22Rv1 (cell line): ENCODE measurements around the gene TMEM255B.

Experiments
- H3K27ac ChIP-seq: fragments of 450-650 bp; 2 replicates; pipeline ENCODE4 v1.5.1; 2017
- CTCF ChIP-seq: fragments of 450-650 bp; IDR thresholded peaks from 2 replicates; pipeline ENCODE4 v1.5.1; 2017; ENCODE audit warnings: mild to moderate bottlenecking
- ZFX ChIP-seq: fragments of 450-650 bp; IDR thresholded peaks from 2 replicates; pipeline ENCODE4 v1.6.1; 2017; ENCODE audit warnings: antibody characterized with exemption, borderline replicate concordance

The TMEM255B gene

GRCh38 chr13:113840541-113841352 lies 81.7 kb downstream of the TMEM255B start:
- no peak overlapping the region for H3K27ac ChIP-seq
- no peak for TF ChIP-seq ZFX
- no peak for TF ChIP-seq CTCF

GRCh38 chr13:113841353-113841650 lies 82.3 kb downstream of the TMEM255B start:
- H3K27ac ChIP-seq = no peak overlapping the region
- TF ChIP-seq CTCF = no peak
- no peak for TF ChIP-seq ZFX

- no peak for TF ChIP-seq CTCF
- TF ChIP-seq ZFX = no peak
- no peak overlapping the region for H3K27ac ChIP-seq
Measured at GRCh38 chr13:113842336-113843062, 83.5 kb downstream of the TMEM255B start.

- TF ChIP-seq CTCF (no peak), ZFX (no peak)
- no peak overlapping the region for H3K27ac ChIP-seq
Measured at GRCh38 chr13:113843063-113843654, 84.1 kb downstream of the TMEM255B start.

- TF ChIP-seq CTCF (no peak), ZFX (no peak)
- no peak overlapping the region for H3K27ac ChIP-seq
Measured at GRCh38 chr13:113843864-113844556, 85.0 kb downstream of the TMEM255B start.

GRCh38 chr13:113845055-113845454 lies 86.0 kb downstream of the TMEM255B start:
- no peak overlapping the region for H3K27ac ChIP-seq
- no peak for TF ChIP-seq ZFX
- no peak for TF ChIP-seq CTCF
